ENCODE data around the gene CNTNAP2. TPM values are rescaled to one million over a fixed set of nuclear protein-coding genes. Genes with fewer than 3 reads are reported as not detected.

CNTNAP2 gene
- total and polyA plus RNA-seq, 2 of the 8 experiments (the other 6 are each of a cell fraction or from before 2014, with no cell fraction given) = 27.9 to 71.0 TPM

GRCh38 chr7:146660839-146661238 is 544.2 kb downstream of the CNTNAP2 start:
- H3K79me1 ChIP-seq (ENCODE audit: low read depth, low read length) = no peaks in the 10 kb centered on the region
- CTCF ChIA-PET (ENCODE audit: partially characterized antibody) = interaction anchor here (0.6 to 1.3 kb wide), 4 partner anchors 14 to 978 kb away, joined by 3 read pairs; no protein-coding TSS in a partner anchor
- no peaks in the 10 kb centered on the region for H3K9me3 ChIP-seq (ENCODE audit: insufficient read depth in 2 of 2, low read depth in 1 of 2, low read length in 1 of 2)
- no peak overlapping the region for H3K9ac ChIP-seq (replicated peaks in 1 of 4; ENCODE audit: extremely low read depth in 1 of 4, low read depth in 3 of 4, low read length in 3 of 4)
- no peak overlapping the region for H4K91ac ChIP-seq (replicated peaks; ENCODE audit: insufficient read length, low read length)
- WGBS, 2 experiments (ENCODE audit: extremely low coverage in 1 of 2, insufficient coverage in 1 of 2, insufficient read length in 1 of 2, insufficient replicate concordance in 2 of 2, low coverage in 1 of 2, low lambda C conversion rate in 2 of 2, missing lambda C conversion rate in 1 of 2) = 94 to 100% methylated on average over 1 to 5 of the region's 5 CpGs
- FAIRE-seq = no peak
- H4K5ac ChIP-seq (ENCODE audit: insufficient read length, low read depth, low read length) = no peak overlapping the region
- H2BK12ac ChIP-seq (ENCODE audit: low read depth, low read length) = no peak overlapping the region
- H3K4me2 ChIP-seq (ENCODE audit: insufficient read depth in 1 of 2, low read depth in 2 of 2, low read length in 2 of 2) = no peak overlapping the region
- H3K4me1 ChIP-seq (replicated peaks in 1 of 4; ENCODE audit: control insufficient read depth in 3 of 4, insufficient read depth in 4 of 4, low read length in 3 of 4) = no peaks in the 10 kb centered on the region
- H2BK15ac ChIP-seq (ENCODE audit: low read length) = no peak overlapping the region
- no peak overlapping the region for H3K27ac ChIP-seq (ENCODE audit: low read depth, low read length)
- no peak overlapping the region for H3K18ac ChIP-seq (ENCODE audit: extremely low read depth, low read length)
- no peak overlapping the region for H2AFZ ChIP-seq (ENCODE audit: low read length)
- no peak for TF ChIP-seq SP1 (IDR thresholded peaks at IDR 0.05; ENCODE audit: low read depth, low read length)
- TF ChIP-seq NRF1 (IDR thresholded peaks at IDR 0.05; ENCODE audit: low read depth, low read length) = no peak
- TF ChIP-seq SIRT6 (IDR thresholded peaks at IDR 0.05; ENCODE audit: low read length) = no peak
- TF ChIP-seq ZNF274 (IDR thresholded peaks at IDR 0.05; ENCODE audit: borderline replicate concordance, extremely low read depth, low read length) = no peak
- no peak for TF ChIP-seq CHD2 (IDR thresholded peaks at IDR 0.05; ENCODE audit: low read length)
- TF ChIP-seq RFX5 (IDR thresholded peaks at IDR 0.05; ENCODE audit: borderline replicate concordance, low read depth, low read length) = no peak
- TF ChIP-seq SAP30 (IDR thresholded peaks at IDR 0.05; ENCODE audit: insufficient read depth, insufficient replicate concordance, low read length) = no peak
- no peak for TF ChIP-seq SIX5 (IDR thresholded peaks at IDR 0.05; ENCODE audit: low read depth, low read length)
- TF ChIP-seq RBBP5 (IDR thresholded peaks at IDR 0.05; ENCODE audit: borderline replicate concordance, low read depth, low read length) = no peak
- no peak for TF ChIP-seq USF2 (IDR thresholded peaks at IDR 0.05; ENCODE audit: low read length)
- no peaks in the 10 kb centered on the region for H3K79me2 ChIP-seq (ENCODE audit: control insufficient read depth in 1 of 2, insufficient read depth in 2 of 2, low read length in 2 of 2)
- H3K23ac ChIP-seq (ENCODE audit: insufficient read length) = peak overlapping the region; percentile 32
- H3K14ac ChIP-seq (ENCODE audit: insufficient read length) = no peak overlapping the region
- H4K8ac ChIP-seq (ENCODE audit: extremely low read depth, insufficient read depth, low read length) = no peak overlapping the region
- H3K56ac ChIP-seq (replicated peaks; ENCODE audit: insufficient read length, low read depth, low read length) = no peak overlapping the region
- H4K20me1 ChIP-seq (replicated peaks in 1 of 2; ENCODE audit: control insufficient read depth in 1 of 2, insufficient read depth in 2 of 2, low read length in 2 of 2) = no peaks in the 10 kb centered on the region
- no peak overlapping the region for H3K4me3 ChIP-seq (ENCODE audit: extremely low read depth in 1 of 4, insufficient read depth in 2 of 4, low read depth in 3 of 4, low read length in 4 of 4)
- H2BK120ac ChIP-seq (replicated peaks; ENCODE audit: low read depth, low read length) = no peak overlapping the region
- no peak overlapping the region for H3K4ac ChIP-seq (replicated peaks; ENCODE audit: insufficient read length, low read depth, low read length)
- no peak overlapping the region for H2BK5ac ChIP-seq (ENCODE audit: low read depth, low read length)
- H2BK20ac ChIP-seq (ENCODE audit: low read length) = no peak overlapping the region
- no peak for DNase-seq (ENCODE audit: low read depth in 1 of 2, low spot score in 2 of 2)
- H3K23me2 ChIP-seq (ENCODE audit: low read depth, low read length) = no peaks in the 10 kb centered on the region
- H3K36me3 ChIP-seq (ENCODE audit: control insufficient read depth in 2 of 4, insufficient read depth in 4 of 4, low read length in 3 of 4) = no peaks in the 10 kb centered on the region
- POLR2A ChIA-PET (ENCODE audit: partially characterized antibody) = no interaction called here
- no peaks in the 10 kb centered on the region for H3K27me3 ChIP-seq (replicated peaks in 1 of 4; ENCODE audit: control insufficient read depth in 3 of 4, extremely low read depth in 1 of 4, insufficient read depth in 3 of 4, low read length in 3 of 4)
- no peak overlapping the region for H2AK5ac ChIP-seq (ENCODE audit: low read depth, low read length)
